Calu3 (cell line): ENCODE results near the gene TNKS1BP1. TPM values are rescaled to one million over a fixed set of nuclear protein-coding genes. Genes with fewer than 3 reads are reported as not detected.

Source experiments
- BruUV-seq: library from RNA; stranded (reverse); fragments of 400-500 nt; replicated peaks from 2 replicates; lab custom pipeline; 2021; lab: Mats Ljungman, UMichigan
- CTCF ChIA-PET: fragments of 300-600 bp; sonication (Branson Sonifier 250); formaldehyde crosslinking; loops from one replicate; lab custom pipeline; 2022; ENCODE audit warnings: antibody characterized with exemption; lab: Charles Lee
- DNase-seq: peaks from one replicate; pipeline ENCODE4 v3.0.0; 2022
- H3K27ac Mint-ChIP-seq: one replicate; pipeline ENCODE4 v1.8.0; 2022; ENCODE audit warnings: mixed read lengths; ENCODE audit not compliant: unreplicated experiment
- H3K27me3 Mint-ChIP-seq: one replicate; pipeline ENCODE4 v1.8.0; 2022; ENCODE audit warnings: mixed read lengths; ENCODE audit not compliant: unreplicated experiment
- H3K36me3 Mint-ChIP-seq: one replicate; pipeline ENCODE4 v1.8.0; 2022; ENCODE audit warnings: mild to moderate bottlenecking, moderate library complexity, mixed read lengths; ENCODE audit not compliant: insufficient read depth, unreplicated experiment
- H3K4me1 Mint-ChIP-seq: one replicate; pipeline ENCODE4 v1.8.0; 2022; ENCODE audit warnings: mild to moderate bottlenecking, low read depth, mixed read lengths; ENCODE audit not compliant: unreplicated experiment
- H3K4me3 Mint-ChIP-seq: one replicate; pipeline ENCODE4 v1.8.0; 2022; ENCODE audit warnings: mild to moderate bottlenecking, low read depth, moderate library complexity, mixed read lengths; ENCODE audit not compliant: unreplicated experiment
- H3K9me3 Mint-ChIP-seq: one replicate; pipeline ENCODE4 v1.8.0; 2022; ENCODE audit warnings: low read depth, mixed read lengths; ENCODE audit not compliant: unreplicated experiment
- intact Hi-C: fragments of 100-400 bp; cut with micrococcal nuclease; formaldehyde crosslinking; loops from one replicate; pipeline ENCODE4 v1.10.0; 2022; ENCODE audit not compliant: unreplicated experiment
- total RNA-seq: library from RNA; stranded (reverse); gene quantifications from 2 replicates; pipeline ENCODE4 v1.2.3, GENCODE V29; 2022
- TF ChIP-seq, protein P1 (sequence below): fragments of 200-600 bp; IDR thresholded peaks from one replicate; pipeline ENCODE4 v1.8.0; 2022; ENCODE audit warnings: antibody characterized with exemption; ENCODE audit not compliant: unreplicated experiment

The TNKS1BP1 gene
- total RNA-seq, 1 experiment from 2014 or later = 151 TPM

DNA sequence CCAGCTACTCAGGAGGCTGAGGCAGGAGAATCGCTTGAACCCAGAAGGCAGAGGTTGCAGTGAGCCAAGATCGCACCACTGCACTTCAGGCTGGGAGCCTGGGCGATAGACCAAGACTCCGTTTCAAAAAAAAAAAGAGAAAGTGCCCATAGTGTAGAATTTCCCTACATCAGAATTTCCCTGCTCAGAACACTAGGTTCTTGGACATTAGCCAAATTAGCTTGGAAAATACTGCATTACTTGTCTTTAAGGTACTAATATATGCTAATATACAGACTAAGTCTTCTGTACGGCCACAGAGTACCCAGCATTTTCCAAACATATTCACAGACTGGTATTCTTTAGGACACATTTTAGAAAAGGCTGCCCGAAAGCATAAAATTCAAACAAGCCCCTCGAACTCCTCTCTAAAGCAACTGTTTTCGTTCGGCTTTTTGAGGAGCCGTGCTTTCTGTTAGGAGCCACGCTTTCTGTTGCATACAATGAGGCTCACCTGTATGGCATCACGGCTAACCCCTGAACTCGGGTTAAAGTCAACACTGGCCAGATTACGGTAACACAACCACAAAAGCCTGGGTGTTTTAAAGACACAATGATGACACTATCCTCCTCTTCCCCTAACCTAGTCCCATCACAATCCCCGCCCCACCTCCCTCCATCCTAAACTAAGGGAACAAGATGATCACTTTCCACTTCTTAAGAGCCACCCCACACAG, 18.4 kb downstream of the TNKS1BP1 start:
- peaks cover 48% of the 10 kb centered on the region for H3K4me1 Mint-ChIP-seq
- no peaks in the 10 kb centered on the region for H3K27me3 Mint-ChIP-seq
- CTCF ChIA-PET = interaction anchor here (0.7 kb wide), 1 partner anchor 12 kb away, joined by 3 read pairs; no protein-coding TSS in a partner anchor
- H3K4me3 Mint-ChIP-seq = no peak overlapping the region
- DNase-seq = no peak
- no TSS peak for BruUV-seq
- intact Hi-C loops = no loop called here
- TF ChIP-seq, protein P1, sequence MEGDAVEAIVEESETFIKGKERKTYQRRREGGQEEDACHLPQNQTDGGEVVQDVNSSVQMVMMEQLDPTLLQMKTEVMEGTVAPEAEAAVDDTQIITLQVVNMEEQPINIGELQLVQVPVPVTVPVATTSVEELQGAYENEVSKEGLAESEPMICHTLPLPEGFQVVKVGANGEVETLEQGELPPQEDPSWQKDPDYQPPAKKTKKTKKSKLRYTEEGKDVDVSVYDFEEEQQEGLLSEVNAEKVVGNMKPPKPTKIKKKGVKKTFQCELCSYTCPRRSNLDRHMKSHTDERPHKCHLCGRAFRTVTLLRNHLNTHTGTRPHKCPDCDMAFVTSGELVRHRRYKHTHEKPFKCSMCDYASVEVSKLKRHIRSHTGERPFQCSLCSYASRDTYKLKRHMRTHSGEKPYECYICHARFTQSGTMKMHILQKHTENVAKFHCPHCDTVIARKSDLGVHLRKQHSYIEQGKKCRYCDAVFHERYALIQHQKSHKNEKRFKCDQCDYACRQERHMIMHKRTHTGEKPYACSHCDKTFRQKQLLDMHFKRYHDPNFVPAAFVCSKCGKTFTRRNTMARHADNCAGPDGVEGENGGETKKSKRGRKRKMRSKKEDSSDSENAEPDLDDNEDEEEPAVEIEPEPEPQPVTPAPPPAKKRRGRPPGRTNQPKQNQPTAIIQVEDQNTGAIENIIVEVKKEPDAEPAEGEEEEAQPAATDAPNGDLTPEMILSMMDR = no peak
- no peak overlapping the region for H3K27ac Mint-ChIP-seq
- H3K9me3 Mint-ChIP-seq = no peaks in the 10 kb centered on the region
- H3K36me3 Mint-ChIP-seq = peaks cover 75% of the 10 kb centered on the region

DNA sequence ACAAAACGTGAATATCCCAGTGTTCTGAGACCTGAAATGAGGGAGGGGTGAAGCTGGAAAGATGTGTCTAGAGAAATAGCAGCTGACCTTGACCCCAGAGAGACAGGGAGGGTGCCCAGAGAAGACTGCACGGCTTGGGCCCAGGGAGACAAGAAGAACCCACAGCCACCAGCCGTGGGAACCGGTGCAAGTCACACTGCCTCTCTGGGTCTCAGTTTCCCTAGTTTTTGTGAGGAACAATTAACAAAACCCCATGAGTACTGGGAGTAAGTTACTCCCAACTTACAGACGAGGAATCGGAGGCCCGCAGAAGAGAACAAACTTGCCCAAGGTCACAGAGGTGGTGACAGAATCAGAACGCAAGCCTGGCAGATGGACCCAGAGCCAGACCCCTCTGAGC, 19.2 kb downstream of the TNKS1BP1 start:
- no TSS peak for BruUV-seq
- Mint-ChIP-seq H3K4me3 (no peak overlapping the region), H3K27me3 (no peaks in the 10 kb centered on the region), H3K27ac (no peak overlapping the region), H3K4me1 (peaks cover 46% of the 10 kb centered on the region), H3K9me3 (no peaks in the 10 kb centered on the region), H3K36me3 (peaks cover 71% of the 10 kb centered on the region)
- TF ChIP-seq, protein P1 = no peak
- no peak for DNase-seq
- CTCF ChIA-PET = interaction anchor here (0.7 kb wide), 1 partner anchor 11 kb away, joined by 3 read pairs; no protein-coding TSS in a partner anchor
- intact Hi-C loops = no loop called here

DNA sequence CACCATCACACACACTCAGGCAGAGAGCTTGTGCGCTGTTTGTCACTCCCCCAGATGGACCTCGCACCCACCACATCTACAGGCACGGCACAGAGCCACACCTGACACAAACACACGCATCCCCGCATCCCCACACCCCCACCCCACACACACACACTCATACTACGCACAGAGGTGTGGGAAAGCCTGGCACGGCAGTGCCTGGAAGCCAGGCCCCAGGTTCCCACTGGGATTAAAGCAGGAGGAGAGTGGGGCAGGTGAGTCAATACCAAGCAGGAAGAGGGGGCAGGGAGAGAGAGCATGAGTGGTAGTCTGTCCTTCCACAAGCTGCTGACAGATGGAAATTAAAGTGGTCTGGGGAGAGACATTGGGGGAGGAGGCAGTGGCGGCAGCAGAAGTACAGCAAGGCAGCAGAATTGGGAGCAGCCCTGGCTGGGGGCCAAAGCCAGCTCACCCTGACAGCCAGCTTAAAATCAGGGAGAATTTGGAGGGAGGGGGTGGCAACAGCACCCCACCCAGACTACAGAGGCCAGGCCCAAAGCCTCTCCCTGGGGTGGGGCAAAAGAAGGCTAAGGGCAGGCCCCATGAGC, 20.7 kb downstream of the TNKS1BP1 start:
- Mint-ChIP-seq H3K27me3 (no peaks in the 10 kb centered on the region), H3K4me1 (peaks cover 32% of the 10 kb centered on the region), H3K27ac (no peak overlapping the region), H3K4me3 (no peak overlapping the region), H3K9me3 (no peaks in the 10 kb centered on the region), H3K36me3 (peaks cover 64% of the 10 kb centered on the region)
- no TSS peak for BruUV-seq
- intact Hi-C loops = no loop called here
- no peak for DNase-seq
- TF ChIP-seq, protein P1 = no peak
- CTCF ChIA-PET = no interaction called here

DNA sequence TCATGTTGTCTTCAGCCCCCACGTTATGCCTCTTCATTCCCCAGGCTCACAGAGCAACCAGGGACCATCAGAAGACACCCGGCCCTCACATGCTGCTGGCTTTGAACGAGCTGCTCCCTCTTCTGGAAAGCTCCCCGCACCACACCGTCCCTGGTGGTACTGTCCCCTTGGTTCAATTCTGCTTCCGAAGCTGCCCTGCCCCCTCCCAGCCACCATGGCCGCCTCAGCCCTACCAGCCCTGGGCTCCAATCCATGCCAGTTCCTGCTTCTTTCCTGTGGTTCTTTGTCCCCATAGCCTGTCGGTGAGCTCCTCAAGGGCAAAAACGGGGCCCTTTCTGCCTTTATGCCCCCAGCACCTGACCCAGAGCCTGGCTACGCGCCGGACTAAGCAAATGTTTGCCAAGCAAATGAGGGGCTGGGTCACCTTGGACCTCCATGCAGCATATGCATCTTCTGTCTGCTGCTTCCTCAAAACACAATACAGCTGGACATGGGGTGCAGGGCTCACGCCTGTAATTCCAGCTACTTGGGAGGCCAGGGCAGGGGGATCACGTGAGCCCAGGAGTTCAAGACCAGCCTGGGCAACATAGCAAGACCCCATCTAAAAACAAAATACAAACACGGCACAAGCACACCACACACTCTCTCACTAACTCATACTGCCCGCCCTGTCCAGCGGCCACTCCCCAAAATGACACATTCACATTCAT, 21.3 kb downstream of the TNKS1BP1 start:
- Mint-ChIP-seq H3K4me3 (no peak overlapping the region), H3K36me3 (peaks cover 58% of the 10 kb centered on the region), H3K27me3 (no peaks in the 10 kb centered on the region), H3K9me3 (no peaks in the 10 kb centered on the region), H3K4me1 (peaks cover 25% of the 10 kb centered on the region), H3K27ac (no peak overlapping the region)
- TF ChIP-seq, protein P1 = no peak
- intact Hi-C loops = no loop called here
- BruUV-seq = no TSS peak
- DNase-seq = no peak
- CTCF ChIA-PET = no interaction called here
